NCI-H2081 (cell line): ENCODE measurements around the gene LPIN1.

ENCODE experiments used
- DNase-seq, 2 experiments: peaks; one replicate each; lab custom pipeline; 2025; lab: John Stamatoyannopoulos, UW

LPIN1 gene

DNA sequence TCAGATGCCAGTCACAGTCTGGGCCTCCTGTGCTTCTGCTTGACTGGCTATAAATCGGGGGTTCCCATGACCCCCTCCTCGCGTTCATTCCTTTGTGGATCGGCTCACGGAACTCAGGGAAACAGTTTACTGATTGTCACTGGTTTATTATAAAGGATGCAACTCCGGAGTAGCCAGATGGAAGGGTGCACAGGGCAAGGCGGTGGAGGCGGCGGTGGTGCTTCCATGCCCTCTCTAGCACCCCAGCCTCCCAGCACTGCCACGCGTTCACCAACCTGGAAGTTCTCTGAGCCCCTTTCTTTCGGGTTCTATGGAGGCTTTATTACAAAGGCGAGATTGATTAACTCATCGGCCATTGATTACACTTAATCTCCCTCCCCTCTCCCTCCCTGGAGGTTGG is 15.6 kb downstream of the LPIN1 start:
- DNase-seq, result no peak

GRCh38 chr2:11762799-11763461 is 16.5 kb downstream of the LPIN1 start:
- DNase-seq, result no peak

DNA sequence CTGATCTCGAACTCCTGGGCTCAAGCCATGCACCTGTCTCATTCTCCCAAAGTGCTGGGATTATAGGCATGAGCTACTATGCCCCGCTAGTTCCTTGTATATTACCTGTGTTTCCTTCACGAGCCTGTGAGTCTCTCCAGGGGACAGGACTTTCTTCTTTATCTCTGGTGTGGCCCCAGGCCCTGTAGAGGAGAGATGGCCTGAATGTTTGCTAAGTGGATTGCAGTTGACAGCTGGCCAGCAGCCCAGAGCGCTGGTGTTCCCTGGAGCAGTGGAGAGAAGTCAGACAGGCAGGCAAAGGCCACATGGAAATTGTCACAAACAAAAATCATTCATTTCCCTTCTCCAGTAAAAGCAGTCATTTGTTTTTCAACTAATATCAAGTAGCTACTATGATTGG is 17.9 kb downstream of the LPIN1 start:
- peak; percentile 37 to 71 for DNase-seq

- no peak for DNase-seq
Measured at GRCh38 chr2:11764920-11765319, 18.5 kb downstream of the LPIN1 start.

- no peak for DNase-seq
Measured at GRCh38 chr2:11765501-11765900, 19.1 kb downstream of the LPIN1 start.

DNA sequence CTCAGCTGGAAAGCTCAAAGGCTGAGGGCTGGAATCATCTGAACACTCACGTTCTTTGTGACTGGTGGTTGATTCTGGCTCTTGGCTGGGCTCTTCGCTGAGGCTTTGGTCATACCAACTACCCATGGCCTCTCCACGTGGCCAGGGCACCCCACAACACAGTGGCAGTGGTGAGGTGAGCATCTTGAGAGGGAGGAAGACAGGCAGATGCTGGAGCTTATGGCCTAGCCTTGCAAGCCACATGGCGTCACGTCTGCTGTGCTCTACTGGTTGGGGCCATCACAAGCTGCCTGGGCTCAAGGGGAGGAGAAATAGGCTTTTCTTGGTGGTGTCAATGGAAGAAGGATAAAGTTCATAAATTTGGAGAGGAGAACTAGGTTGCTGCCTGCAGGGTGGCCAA is 19.6 kb downstream of the LPIN1 start:
- DNase-seq, result no peak

GRCh38 chr2:11767779-11768178 is 21.3 kb downstream of the LPIN1 start:
- DNase-seq, result no peak

GRCh38 chr2:11768946-11769345 is 22.5 kb downstream of the LPIN1 start:
- DNase-seq, result no peak

DNA sequence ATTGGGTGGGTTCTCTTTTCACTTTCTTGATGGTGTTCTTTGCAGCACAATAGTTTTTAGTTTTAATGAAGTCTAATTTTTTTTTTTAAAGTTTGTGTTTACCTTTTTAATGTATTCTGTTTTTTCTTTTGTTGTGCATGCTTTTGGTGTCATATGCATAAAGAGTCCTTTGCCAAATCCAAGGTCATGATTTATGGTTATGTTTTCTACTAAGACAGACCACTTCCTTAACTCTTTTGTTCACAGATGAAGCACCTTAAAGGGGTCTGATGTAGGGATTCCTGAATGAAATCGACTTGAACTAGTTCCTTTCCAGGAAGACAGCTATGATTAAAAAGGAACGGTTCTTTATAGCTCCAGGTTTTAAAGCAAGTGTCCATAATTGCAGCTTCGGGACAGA is 23.1 kb downstream of the LPIN1 start:
- no peak for DNase-seq

- DNase-seq, result no peak
Measured at GRCh38 chr2:11770531-11771188, 24.2 kb downstream of the LPIN1 start.

DNA sequence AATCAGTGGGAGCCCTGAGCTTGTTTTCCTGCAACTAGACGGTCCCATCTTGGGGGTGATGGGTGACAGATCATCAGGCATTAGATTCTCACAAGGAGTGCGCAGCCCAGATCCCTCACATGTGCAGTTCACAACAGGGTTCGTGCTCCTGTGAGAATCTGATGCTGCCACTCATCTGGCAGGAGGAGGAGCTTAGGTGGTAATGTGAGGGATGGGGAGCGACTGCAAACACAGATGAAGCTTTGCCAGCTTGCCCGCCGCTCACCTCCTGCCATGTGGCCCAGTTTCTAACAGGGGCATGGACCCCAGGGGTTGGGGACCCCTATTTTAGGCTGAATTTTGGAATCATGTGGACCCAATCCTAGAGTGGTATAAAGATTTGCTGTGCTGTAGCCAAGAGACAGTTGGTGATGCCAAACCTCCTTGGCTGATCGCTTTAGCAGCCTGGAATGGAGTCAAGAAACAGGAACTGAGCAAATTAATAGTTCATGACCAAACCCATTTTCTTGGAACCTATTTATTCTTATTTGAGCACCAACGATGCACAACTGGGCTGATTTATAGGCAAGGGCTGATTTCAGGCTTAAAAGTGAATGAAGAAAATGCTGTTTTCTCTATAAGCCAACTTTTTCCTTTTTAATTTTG is 25.7 kb downstream of the LPIN1 start:
- DNase-seq, result no peak

- no peak for DNase-seq
Measured at GRCh38 chr2:11773111-11773510, 26.7 kb downstream of the LPIN1 start.

DNA sequence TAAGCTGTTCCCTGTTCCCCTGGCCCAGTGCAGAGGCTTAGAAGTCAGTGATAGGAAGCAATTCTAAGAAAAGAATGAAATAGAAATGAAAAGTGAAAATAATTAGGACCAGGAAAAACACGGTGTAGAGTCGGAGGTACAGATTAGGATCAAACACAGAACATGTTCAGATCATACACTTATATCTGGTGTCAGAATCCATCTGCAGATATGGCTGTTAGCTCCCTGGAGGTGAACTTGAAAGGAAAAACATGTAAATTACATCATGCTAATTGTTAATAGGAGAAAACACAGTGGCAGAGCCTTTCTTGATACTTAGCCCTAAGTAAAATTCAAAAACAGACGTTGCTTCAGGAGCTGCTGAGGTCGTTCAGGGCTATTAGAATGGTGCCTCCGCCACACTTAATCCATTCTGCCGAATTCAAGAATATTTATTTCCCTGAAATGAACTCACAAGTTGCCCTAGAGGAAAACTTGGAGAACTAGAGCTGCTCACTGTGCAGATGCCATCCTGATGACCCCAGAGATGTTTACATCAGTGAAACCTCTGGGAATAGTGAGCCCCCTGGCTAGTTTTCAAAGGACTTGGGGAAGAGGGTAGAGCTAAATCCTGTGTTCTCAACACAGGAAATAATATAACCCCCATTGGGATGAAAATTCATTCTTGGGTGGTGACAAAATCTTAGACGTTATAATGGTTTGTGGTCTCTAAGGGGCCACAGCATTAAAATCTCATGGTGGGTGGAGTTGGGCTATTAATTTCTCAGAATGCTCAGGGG is 27.5 kb downstream of the LPIN1 start:
- no peak for DNase-seq

- no peak for DNase-seq
Measured at GRCh38 chr2:11774600-11774999, 28.2 kb downstream of the LPIN1 start.

GRCh38 chr2:11775384-11775783 is 29.0 kb downstream of the LPIN1 start:
- DNase-seq, result no peak

DNA sequence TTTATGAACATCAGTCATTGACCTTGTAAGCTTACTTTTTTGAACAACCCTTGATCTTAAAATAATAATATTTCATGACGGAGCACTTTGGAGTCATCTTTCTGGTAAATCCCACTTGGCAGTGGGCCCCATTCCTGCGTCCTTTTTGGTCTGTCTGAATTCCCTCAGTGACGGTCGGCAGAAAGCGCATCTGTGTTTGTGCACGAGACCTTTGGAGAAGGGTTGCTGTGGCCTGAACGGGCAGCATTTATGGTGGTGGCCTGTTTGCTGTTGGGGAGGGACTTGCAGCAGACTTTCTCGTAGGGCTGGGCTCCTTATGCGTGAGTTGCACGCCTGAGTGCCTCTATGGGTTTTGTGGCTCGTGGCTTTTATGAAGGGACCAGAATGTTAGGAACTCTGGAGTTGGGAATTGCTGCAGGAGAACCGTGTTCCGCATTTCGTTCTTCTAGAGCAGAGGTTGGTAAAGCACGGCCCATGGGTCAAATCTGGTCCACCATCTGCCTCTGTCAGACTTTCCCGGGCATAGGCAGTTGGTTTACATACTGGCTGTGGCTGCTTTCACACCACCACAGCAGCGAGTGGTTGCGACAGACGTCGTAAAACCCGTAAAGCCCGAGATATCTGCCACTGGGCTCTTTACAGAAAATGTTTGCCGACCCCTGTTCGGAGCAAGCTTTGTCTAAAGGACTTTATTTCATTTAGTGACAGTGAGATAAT is 30.8 kb downstream of the LPIN1 start:
- no peak for DNase-seq

- no peak for DNase-seq
Measured at GRCh38 chr2:11777886-11778415, 31.5 kb downstream of the LPIN1 start.

DNA sequence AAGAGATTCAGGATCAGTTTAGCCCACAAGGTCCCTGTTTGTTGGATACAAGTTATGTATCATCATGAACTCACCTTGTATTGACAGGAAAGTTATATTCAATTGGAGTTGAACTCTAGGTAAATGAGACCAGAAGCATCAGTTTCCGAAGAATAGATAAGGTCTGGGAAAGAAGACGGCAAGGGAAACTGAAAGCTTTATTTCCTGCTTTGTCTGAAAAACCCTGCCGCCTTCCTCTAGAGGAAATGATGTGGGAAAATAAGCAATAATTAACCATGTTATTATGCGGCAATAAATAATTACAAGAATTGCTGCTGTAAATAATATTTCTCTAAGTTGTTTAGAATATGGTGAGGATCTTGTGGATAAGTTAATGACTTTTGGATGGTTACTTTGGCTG is 32.0 kb downstream of the LPIN1 start:
- DNase-seq, result no peak

DNA sequence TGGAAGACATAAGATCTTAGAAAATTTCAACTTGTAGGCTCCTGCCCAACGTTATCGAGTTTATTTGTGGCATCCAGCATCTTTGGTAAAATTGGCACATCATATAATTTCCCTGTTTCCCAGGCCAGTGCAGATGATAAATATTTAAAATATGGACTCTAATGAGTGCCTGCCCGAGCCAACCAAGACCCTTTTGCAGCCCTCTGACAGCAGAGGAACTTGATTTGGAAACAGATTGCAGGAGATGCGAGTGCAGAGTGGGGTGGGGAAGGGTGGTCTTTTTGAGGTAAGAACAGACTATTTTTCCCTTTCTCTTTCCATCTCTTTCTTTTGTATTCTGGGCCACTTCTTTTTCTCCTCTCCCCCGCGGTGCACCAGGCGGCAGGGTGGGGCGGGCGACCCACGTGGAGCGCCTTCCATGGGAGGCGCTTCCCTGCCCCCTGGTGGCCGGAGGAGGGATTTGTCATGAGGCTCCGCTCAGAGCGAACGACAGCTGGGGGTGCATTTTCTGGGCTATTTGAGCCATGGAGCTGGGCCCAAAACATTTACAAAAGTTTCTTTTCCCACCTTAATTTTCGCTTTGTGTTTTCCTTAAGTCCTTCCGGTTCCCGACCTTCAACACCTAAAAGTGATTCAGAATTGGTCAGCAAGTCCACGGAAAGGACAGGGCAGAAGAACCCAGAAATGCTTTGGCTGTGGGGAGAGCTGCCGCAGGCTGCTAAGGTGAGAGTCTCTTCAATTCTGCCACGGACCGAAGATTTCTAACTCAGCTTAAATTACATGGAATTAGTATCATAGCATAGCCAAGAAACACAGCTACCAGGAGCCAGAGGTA is 32.7 kb downstream of the LPIN1 start:
- peak; percentile 80 to 82 for DNase-seq

DNA sequence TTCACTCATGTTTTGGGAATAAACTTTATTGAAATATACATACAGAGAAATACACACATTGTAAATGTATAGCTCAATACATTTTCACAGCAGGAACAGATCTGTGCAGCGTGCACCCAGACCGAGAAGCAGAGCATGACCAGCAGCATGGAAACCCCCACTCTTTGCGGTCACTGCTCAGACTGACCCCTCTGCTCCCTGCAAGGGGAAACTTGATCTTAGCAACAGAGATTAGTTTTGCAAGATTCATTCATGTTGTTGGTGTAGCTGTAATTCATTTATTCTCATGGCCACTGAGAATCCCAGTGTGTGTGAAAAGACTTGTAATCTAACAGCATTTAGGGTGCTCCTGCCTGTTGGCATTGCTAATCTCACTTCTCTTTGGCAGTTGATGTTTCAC is 35.2 kb downstream of the LPIN1 start:
- DNase-seq, result no peak

GRCh38 chr2:11784280-11784679 is 37.8 kb downstream of the LPIN1 start:
- no peak for DNase-seq
